HG02678 (cell line): Measurements from ENCODE around the gene KDM4C.

ENCODE experiments used
- ATAC-seq: cut with Tn5 transposase; IDR thresholded peaks from one replicate; pipeline ENCODE4 v1.9.1; 2021; ENCODE audit warnings: mild to moderate bottlenecking, moderate library complexity; ENCODE audit not compliant: unreplicated experiment

The KDM4C gene

GRCh38 chr9:7086389-7086788 is 328.6 kb downstream of the KDM4C start:
- no peak for ATAC-seq

GRCh38 chr9:7088611-7089010 is 330.8 kb downstream of the KDM4C start:
- ATAC-seq, result no peak

GRCh38 chr9:7089406-7090193 is 331.8 kb downstream of the KDM4C start:
- ATAC-seq, result peak; percentile 61

- ATAC-seq, result no peak
These were observed 335.3 kb downstream of the KDM4C start for GRCh38 chr9:7093040-7093439.

GRCh38 chr9:7094052-7094451 is 336.3 kb downstream of the KDM4C start:
- no peak for ATAC-seq

- ATAC-seq, result no peak
These were observed 336.8 kb downstream of the KDM4C start for GRCh38 chr9:7094576-7094975.

DNA sequence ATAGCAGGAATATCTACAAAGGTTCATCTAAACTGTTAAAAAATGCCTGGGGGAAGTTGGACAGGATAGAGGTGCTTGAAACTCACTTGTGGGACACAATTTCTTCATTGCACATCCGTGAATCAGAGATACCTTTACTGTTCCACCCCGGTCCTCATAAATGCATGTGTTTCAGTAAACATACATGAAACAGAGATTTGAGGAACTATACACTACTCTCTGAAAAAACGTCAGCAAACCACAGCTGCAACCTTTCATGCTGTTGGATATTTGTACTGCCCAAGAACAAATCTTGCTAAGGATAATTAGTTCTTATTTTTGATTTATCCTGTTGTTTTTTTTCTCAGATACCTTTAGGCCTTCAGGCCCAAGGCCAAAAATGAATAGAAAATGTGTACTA is 337.3 kb downstream of the KDM4C start:
- ATAC-seq, result peak; percentile 70

GRCh38 chr9:7097040-7097715 is 339.4 kb downstream of the KDM4C start:
- no peak for ATAC-seq

DNA sequence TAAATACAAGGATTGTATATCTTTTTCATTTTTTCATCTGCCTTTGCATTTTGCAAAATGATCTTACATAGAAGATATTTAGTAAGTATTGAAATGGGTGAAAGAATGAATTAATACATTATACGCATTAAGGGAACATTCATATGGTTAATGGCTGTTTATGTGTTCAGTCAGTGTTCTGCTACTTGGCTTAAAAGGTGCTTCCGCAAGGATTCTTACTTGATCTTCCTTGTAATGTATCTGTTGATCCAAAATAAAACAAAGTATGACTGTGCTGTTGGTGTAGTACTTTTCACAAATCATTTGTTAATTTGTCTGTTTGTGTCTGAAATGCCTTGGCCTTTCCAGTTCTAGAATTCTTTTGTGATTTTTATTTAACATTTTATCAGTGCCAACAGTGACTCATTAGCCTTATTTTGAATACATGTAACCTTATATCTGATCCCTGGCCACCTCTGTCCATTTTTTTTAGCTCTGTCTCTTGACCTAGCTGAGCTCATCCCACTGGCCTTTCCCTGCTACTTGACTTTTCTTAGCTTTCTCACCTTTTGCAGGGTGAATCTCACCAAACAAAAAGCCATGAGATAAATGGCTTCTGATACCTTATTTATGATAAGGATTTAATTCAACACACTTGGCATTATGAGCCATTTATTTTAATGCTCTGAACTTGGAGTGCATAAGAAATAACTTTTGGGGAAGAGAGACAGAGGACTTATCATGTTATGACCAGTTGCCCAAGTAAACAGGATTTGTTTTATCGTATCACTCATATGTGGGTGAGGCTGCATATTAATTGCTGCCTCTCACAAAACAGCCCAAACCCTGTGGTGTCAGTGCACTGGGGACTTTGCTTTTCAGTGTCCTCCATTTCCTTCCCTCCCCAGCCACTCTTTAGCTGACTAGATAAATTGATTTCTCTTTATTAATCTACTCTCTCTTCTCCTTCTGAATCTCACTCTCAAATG is 340.3 kb downstream of the KDM4C start:
- ATAC-seq, result no peak

DNA sequence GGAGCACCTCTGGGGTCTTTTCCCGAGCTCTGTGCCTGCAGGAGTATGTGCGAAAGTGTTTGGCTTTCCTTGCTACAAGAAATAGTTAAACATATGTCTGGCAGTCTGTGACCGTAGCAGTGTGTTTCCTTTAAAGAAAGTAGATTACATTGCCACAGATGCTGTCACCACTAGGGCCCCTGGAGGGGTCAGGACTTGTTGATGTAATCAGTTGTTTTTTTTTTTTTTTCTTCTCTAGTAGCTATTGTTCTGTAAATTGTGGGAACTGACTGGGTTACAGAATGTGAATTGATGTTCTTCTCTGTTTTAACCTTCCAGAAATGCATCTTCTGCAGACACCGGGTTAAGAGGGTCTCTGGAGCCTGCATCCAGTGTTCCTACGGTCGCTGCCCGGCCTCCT is 345.6 kb downstream of the KDM4C start:
- ATAC-seq, result no peak

DNA sequence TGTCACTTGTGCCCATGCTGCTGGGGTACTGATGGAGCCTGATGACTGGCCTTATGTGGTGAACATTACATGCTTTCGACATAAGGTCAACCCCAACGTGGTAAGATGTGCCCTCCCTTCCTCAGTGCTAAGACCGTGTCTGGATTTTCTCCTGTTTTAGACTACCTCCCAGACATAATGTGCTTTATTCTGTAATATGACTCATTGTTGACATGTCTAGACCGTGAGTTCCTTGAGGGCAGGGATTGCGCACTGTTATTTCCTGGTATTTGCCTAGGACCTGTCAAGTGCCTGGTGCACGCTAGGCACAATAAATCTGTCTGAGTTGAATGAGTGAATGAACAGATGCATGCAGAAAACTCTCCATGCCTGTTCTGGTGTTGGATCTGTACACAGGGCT is 346.0 kb downstream of the KDM4C start:
- no peak for ATAC-seq

DNA sequence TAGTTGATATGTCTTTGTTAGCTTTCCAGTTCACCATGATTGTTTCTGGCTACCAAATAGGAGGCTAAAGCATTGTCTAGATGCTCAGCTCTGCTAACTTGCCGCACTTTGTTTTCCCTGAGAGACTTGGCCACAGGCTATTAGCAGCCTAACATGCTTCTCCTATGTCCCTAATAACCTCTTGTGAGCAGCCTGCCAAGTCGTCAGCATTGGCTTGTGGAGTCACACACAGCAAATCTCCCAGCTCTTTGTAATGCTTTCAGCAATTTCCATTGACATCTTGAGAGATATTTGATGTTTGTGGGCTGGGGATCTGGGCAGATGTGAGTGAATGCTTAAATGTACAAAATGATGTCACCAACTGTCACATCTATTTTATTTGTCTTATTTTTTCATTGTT is 346.9 kb downstream of the KDM4C start:
- ATAC-seq, result no peak

- ATAC-seq, result no peak
These were observed 347.3 kb downstream of the KDM4C start for GRCh38 chr9:7105095-7105494.

DNA sequence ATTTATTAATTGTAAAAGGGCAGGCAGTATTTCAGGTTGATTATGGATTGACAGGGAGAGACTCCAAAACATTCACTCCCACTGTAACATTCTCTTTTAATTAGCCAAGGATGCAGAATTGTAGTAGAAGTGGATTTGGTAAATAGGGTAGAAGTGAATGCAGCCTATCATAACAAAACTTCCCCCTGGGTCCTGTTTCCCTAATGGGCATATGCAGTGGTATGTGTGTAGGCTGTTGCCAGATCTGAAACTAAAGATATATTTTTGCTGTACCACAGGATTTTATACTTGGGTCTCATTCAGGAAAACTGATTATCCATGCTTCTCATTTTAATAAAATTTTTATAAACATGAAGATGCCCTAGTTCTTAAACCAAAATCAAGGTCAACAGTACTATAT is 351.2 kb downstream of the KDM4C start:
- no peak for ATAC-seq

DNA sequence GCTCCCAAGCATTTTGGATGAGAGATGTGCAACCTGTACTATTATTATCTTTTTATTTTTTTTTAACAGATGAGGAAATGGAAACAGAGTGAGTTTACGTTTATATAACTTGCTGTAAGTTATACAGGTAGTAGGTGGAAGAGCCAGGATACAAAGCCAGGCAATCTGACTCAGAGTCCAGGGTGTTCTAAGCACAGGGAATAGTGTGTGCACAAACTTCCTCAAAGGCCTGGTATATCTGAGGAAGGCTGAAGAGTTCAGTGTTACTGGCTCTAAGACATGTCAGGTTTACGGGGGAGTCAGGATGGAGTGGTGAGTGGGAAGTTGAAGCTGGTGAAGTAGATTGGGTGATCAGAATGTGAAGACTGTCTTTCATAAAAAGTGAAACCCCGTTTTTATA is 353.6 kb downstream of the KDM4C start:
- ATAC-seq, result no peak

DNA sequence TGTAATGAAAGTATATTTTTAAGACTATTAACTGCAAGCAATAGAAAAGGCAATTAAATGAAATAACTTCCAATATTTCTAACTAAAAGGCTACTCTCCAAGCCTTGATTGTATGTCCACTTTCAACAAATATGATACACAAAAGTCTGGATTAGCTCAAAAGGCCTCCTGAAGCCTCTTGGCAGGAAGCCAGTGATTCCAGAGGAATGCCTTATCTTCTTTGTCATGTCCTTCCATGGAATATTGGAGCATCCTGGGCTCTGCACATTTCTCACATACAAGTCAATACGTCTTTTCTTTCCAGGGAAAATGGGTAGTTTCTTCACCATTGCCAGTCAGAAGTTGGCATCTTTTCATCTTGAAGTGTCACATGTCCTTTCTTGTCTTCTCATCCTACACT is 357.8 kb downstream of the KDM4C start:
- no peak for ATAC-seq

DNA sequence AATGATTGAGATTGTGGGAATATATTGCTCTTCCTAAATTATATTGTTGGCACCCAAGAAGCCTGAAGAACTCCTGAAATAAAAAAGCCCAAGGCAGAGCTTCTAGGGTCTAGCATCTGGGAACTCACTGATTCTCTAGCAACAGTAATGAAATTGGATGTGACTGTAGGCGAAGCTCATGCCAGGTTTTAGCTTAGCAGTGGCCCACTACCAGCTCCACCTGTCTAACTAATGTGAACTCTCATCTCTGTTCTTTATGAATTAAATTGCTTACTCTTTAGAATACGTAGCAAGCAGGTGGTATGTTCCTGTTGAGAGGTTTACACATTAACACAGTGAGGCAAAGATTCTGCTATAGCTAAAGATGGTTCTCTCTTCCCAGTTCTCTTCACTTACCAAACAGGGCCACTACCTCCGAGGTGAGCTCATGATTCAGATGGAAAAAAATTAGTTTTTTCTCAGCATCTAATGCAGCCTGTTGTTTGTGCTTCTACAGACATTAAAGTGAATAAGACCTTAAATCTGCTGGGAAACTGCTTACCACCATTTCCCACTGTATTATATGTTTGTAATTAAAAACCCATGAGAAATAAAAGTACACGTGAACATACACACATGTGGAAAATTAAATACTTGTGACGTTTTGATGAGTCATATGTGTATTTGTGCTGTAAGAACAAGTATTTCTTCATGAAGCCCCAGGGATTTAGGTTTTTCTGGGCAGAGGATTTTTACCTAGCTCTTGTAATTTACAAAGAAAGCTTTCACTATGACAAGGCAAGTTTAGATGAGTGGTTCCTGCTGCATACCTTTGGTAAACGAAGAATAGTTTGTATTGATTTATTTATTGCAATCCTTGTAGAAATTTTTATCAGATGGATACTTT is 360.1 kb downstream of the KDM4C start:
- ATAC-seq, result peak; percentile 57

DNA sequence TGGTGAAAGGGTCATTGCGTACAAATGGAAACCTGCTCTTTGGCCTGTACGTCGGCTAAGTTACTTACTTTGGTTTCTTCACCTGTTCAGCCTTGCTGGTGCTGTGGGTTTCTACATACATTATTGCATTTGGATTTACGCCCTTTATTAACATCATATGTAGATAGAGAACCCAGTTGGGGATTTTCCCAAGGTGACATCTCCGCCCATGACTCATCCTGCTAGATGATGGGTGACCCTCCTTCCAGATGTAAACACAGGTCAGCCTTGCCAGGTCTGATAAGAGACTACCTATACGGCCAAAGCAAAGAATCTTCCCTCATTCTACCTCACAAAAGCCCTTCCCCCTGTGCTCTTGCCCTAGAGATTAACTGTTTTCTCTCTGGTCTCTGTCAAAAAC is 360.9 kb downstream of the KDM4C start:
- ATAC-seq, result peak; percentile 47

GRCh38 chr9:7119612-7120011 is 361.8 kb downstream of the KDM4C start:
- ATAC-seq, result no peak

DNA sequence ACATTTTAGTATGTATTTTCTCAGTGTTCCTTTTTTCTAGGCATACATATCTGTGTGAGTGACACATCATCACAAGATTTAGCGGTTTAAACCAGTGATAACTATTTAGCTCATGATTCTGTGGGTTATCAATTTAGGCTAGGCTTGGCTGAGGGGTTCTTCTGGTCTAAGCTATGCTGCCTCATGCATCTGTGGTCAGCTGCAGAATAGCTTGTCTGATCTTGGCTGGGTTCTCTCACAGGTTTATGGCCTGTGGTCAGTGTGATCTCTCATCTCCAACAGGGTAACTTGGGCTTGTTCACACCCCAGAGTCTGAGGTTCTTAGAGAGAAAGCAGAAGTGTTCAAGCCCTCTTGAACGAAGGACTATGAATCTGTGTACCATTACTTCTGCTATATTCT is 363.3 kb downstream of the KDM4C start:
- peak; percentile 64 for ATAC-seq
